Measurements from ENCODE around the gene SIGLECL1.

The SIGLECL1 gene

GRCh38 chr19:51250786-51251467, at the start of gene SIGLECL1:
SIGLECL1 (plus strand) TSS chr19:51251080; CDS start chr19:51264073, 12,993 bp downstream.
- no peak for TF ChIP-seq CTCF (IDR thresholded peaks at IDR 0.05)

GRCh38 chr19:51201712-51202111, 49.2 kb upstream of the SIGLECL1 start:
- no peak for TF ChIP-seq CTCF (IDR thresholded peaks at IDR 0.05)

GRCh38 chr19:51203916-51204315, 47.0 kb upstream of the SIGLECL1 start:
- no peak for TF ChIP-seq CTCF (IDR thresholded peaks at IDR 0.05)

GRCh38 chr19:51204321-51204720, 46.6 kb upstream of the SIGLECL1 start:
- no peak for TF ChIP-seq CTCF (IDR thresholded peaks at IDR 0.05)

- TF ChIP-seq CTCF (IDR thresholded peaks at IDR 0.05) = no peak
These were observed 43.1 kb upstream of the SIGLECL1 start for GRCh38 chr19:51207747-51208146.

GRCh38 chr19:51210191-51210784, 40.6 kb upstream of the SIGLECL1 start:
- no peak for TF ChIP-seq CTCF (IDR thresholded peaks at IDR 0.05)

- TF ChIP-seq CTCF (IDR thresholded peaks at IDR 0.05) = no peak
These were observed 39.0 kb upstream of the SIGLECL1 start for GRCh38 chr19:51211833-51212232.

Data from LNCAP (cell line).